HEK293 (cell line): Measurements from ENCODE around the gene POC5.

Source experiments
- CTCF ChIA-PET: fragments of 350-600 bp; formaldehyde crosslinking; extraction: SDS; loops from one replicate; lab custom pipeline; 2021; ENCODE audit warnings: antibody characterized with exemption; lab: Yijun Ruan, JAX
- POLR2A ChIA-PET: fragments of 300-600 bp; formaldehyde crosslinking; extraction: SDS; loops from one replicate; lab custom pipeline; 2020; ENCODE audit warnings: antibody characterized with exemption, inconsistent platforms; lab: Yijun Ruan, JAX
- H3K27ac ChIP-seq: fragments of 200-500 bp; sonication (Bioruptor generic); 2 replicates; pipeline ENCODE4 v1.5.1; 2014; ENCODE audit warnings: low read depth, low read length, control low read depth, inconsistent platforms; ENCODE audit errors: extremely low read depth
- H3K36me3 ChIP-seq, 2 experiments: fragments of 200-500 bp in 1 of 2; sonication (Bioruptor generic) in 1 of 2; 1 replicate in 1 of 2; 2 replicates in 1 of 2; pipeline ENCODE4 v1.5.1; 2014 to 2017; ENCODE audit warnings: inconsistent platforms in 2 of 2, low read length in 2 of 2; ENCODE audit not compliant: control insufficient read depth in 2 of 2, insufficient read depth in 1 of 2
- H3K4me1 ChIP-seq: fragments of 200-500 bp; sonication (Bioruptor generic); 2 replicates; pipeline ENCODE4 v1.5.1; 2014; ENCODE audit warnings: mild to moderate bottlenecking, low read length, inconsistent platforms; ENCODE audit not compliant: control insufficient read depth, insufficient read depth
- H3K4me3 ChIP-seq: 2 replicates; pipeline ENCODE4 v1.5.1; 2011; ENCODE audit warnings: low read depth, mild to moderate bottlenecking, control low read depth, low read length, moderate library complexity
- H3K9me3 ChIP-seq: fragments of 200-500 bp; sonication (Bioruptor generic); 2 replicates; pipeline ENCODE4 v1.5.1; 2014; ENCODE audit warnings: low read depth, low read length, inconsistent platforms; ENCODE audit not compliant: control insufficient read depth, insufficient read depth
- IKZF3 ChIP-seq: fragments of 450-650 bp; IDR thresholded peaks from 2 replicates; pipeline ENCODE4 v1.5.0; 2018; ENCODE audit warnings: missing biosample characterization, mild to moderate bottlenecking, missing genetic modification characterization, moderate library complexity
- KLF9 ChIP-seq: fragments of 450-650 bp; formaldehyde crosslinking; IDR thresholded peaks from 2 replicates; pipeline ENCODE4 v1.5.1; 2016; ENCODE audit warnings: missing biosample characterization, missing genetic modification characterization, low read depth
- REST ChIP-seq: fragments of 450-650 bp; formaldehyde crosslinking; IDR thresholded peaks from 2 replicates; pipeline ENCODE4 v1.5.1; 2016; ENCODE audit warnings: missing biosample characterization, missing genetic modification characterization
- SP2 ChIP-seq: fragments of 450-650 bp; formaldehyde crosslinking; IDR thresholded peaks from 2 replicates; pipeline ENCODE4 v1.5.1; 2016; ENCODE audit warnings: missing biosample characterization, missing genetic modification characterization
- TSHZ1 ChIP-seq: fragments of 450-650 bp; formaldehyde crosslinking; IDR thresholded peaks from 2 replicates; pipeline ENCODE4 v1.5.1; 2016; ENCODE audit warnings: missing biosample characterization, missing genetic modification characterization, borderline replicate concordance
- ZBTB17 ChIP-seq: fragments of 450-650 bp; formaldehyde crosslinking; IDR thresholded peaks from 2 replicates; pipeline ENCODE4 v1.5.1; 2016; ENCODE audit warnings: missing biosample characterization, missing genetic modification characterization
- ZNF140 ChIP-seq: fragments of 450-650 bp; formaldehyde crosslinking; IDR thresholded peaks from 2 replicates; pipeline ENCODE4 v1.5.1; 2016; ENCODE audit warnings: missing biosample characterization, missing genetic modification characterization
- ZNF18 ChIP-seq: fragments of 450-650 bp; formaldehyde crosslinking; IDR thresholded peaks from 2 replicates; pipeline ENCODE4 v1.5.1; 2016; ENCODE audit warnings: missing biosample characterization, missing genetic modification characterization
- ZNF23 ChIP-seq: fragments of 450-650 bp; formaldehyde crosslinking; IDR thresholded peaks from 2 replicates; pipeline ENCODE4 v1.5.1; 2016; ENCODE audit warnings: missing biosample characterization, missing genetic modification characterization, borderline replicate concordance
- ZNF26 ChIP-seq: fragments of 450-650 bp; formaldehyde crosslinking; IDR thresholded peaks from 2 replicates; pipeline ENCODE4 v1.5.1; 2016; ENCODE audit warnings: missing biosample characterization, missing genetic modification characterization
- ZNF341 ChIP-seq: fragments of 450-650 bp; formaldehyde crosslinking; IDR thresholded peaks from 2 replicates; pipeline ENCODE4; 2016; ENCODE audit warnings: low read depth, missing biosample characterization, missing genetic modification characterization
- ZNF404 ChIP-seq: fragments of 450-650 bp; formaldehyde crosslinking; IDR thresholded peaks from 2 replicates; pipeline ENCODE4 v1.5.1; 2017; ENCODE audit warnings: missing biosample characterization, missing genetic modification characterization
- ZNF544 ChIP-seq: fragments of 450-650 bp; formaldehyde crosslinking; IDR thresholded peaks from 2 replicates; pipeline ENCODE4 v1.5.0; 2017; ENCODE audit warnings: missing biosample characterization, missing genetic modification characterization
- ZNF596 ChIP-seq: fragments of 450-650 bp; IDR thresholded peaks from 2 replicates; pipeline ENCODE4 v1.5.0; 2018; ENCODE audit warnings: missing biosample characterization, mild to moderate bottlenecking, missing genetic modification characterization, moderate library complexity
- ZNF639 ChIP-seq: fragments of 450-650 bp; formaldehyde crosslinking; IDR thresholded peaks from 2 replicates; pipeline ENCODE4 v1.5.1; 2016; ENCODE audit warnings: missing biosample characterization, missing genetic modification characterization
- ZNF658 ChIP-seq: fragments of 450-650 bp; formaldehyde crosslinking; IDR thresholded peaks from 2 replicates; pipeline ENCODE4; 2016; ENCODE audit warnings: missing biosample characterization, missing genetic modification characterization
- ZNF707 ChIP-seq: fragments of 450-650 bp; formaldehyde crosslinking; IDR thresholded peaks from 2 replicates; pipeline ENCODE4 v1.5.1; 2016; ENCODE audit warnings: missing biosample characterization, missing genetic modification characterization
- ZNF76 ChIP-seq: fragments of 450-650 bp; formaldehyde crosslinking; IDR thresholded peaks from 2 replicates; pipeline ENCODE4; 2016; ENCODE audit warnings: low read depth, missing biosample characterization, missing genetic modification characterization, borderline replicate concordance
- ZNF785 ChIP-seq: fragments of 450-650 bp; formaldehyde crosslinking; IDR thresholded peaks from 2 replicates; pipeline ENCODE4 v1.5.1; 2016; ENCODE audit warnings: missing biosample characterization, missing genetic modification characterization

The POC5 gene

GRCh38 chr5:75664979-75665378 is 52.3 kb downstream of the POC5 start:
- no peak overlapping the region for H3K27ac ChIP-seq
- TF ChIP-seq ZNF140 (tag by site-specific recombination) (no peak), ZNF23 (tag by site-specific recombination) (no peak), ZBTB17 (tag by site-specific recombination) (no peak), ZNF785 (tag by site-specific recombination) (no peak), ZNF18 (no peak), ZNF658 (tag by site-specific recombination) (no peak), KLF9 (tag by site-specific recombination) (no peak), ZNF639 (tag by site-specific recombination) (no peak), IKZF3 (tag by site-specific recombination) (no peak)

GRCh38 chr5:75663579-75664284 is 53.5 kb downstream of the POC5 start:
- no peaks in the 10 kb centered on the region for H3K9me3 ChIP-seq
- peaks cover 4% of the 10 kb centered on the region for H3K4me1 ChIP-seq
- no peak overlapping the region for H3K27ac ChIP-seq
- POLR2A ChIA-PET = no interaction called here
- TF ChIP-seq ZNF76 (tag by site-specific recombination) (no peak), ZNF341 (tag by site-specific recombination) (no peak), ZNF707 (tag by site-specific recombination) (no peak), REST (no peak), ZNF544 (tag by site-specific recombination) (no peak)
- no peaks in the 10 kb centered on the region for H3K36me3 ChIP-seq
- H3K4me3 ChIP-seq = no peak overlapping the region
- CTCF ChIA-PET = interaction anchor here (1.1 kb wide), 1 partner anchor 17 kb away, joined by 3 read pairs; no protein-coding TSS in a partner anchor

More at GRCh38 chr5:75664979-75665378, 52.3 kb downstream of the POC5 start:
- no peak overlapping the region for H3K4me3 ChIP-seq
- H3K9me3 ChIP-seq = no peaks in the 10 kb centered on the region
- H3K36me3 ChIP-seq = no peaks in the 10 kb centered on the region
- ChIA-PET CTCF (interaction anchor here (0.7 to 1.2 kb wide), 2 partner anchors 16 to 536 kb away, joined by 3 to 6 read pairs; no protein-coding TSS in a partner anchor), POLR2A (no interaction called here)
- peaks cover 7% of the 10 kb centered on the region for H3K4me1 ChIP-seq

- POLR2A ChIA-PET = no interaction called here
- Histone ChIP-seq H3K9me3 (no peaks in the 10 kb centered on the region), H3K4me3 (no peak overlapping the region), H3K27ac (no peak overlapping the region), H3K4me1 (no peaks in the 10 kb centered on the region), H3K36me3 (no peaks in the 10 kb centered on the region)
- TF ChIP-seq SP2 (tag by site-specific recombination) = no peak
- TF ChIP-seq ZNF596 (tag by site-specific recombination) = no peak
- TF ChIP-seq TSHZ1 (tag by site-specific recombination) = no peak
- no peak for TF ChIP-seq ZNF26 (tag by site-specific recombination)
- no peak for TF ChIP-seq ZNF404 (tag by site-specific recombination)
- CTCF ChIA-PET = no interaction called here
These were observed 55.2 kb downstream of the POC5 start for GRCh38 chr5:75662061-75662460.
